Ovary (tissue), 3 donors: ENCODE results near the gene OR11A1.

ENCODE experiments used
- EP300 ChIP-seq: sonication (generic); formaldehyde crosslinking; IDR thresholded peaks from one replicate; pipeline ENCODE4 v1.6.1; 2017; ENCODE audit warnings: antibody characterized with exemption
- TF ChIP-seq, protein P1 (sequence below), 3 donors: fragments of 450-650 bp in 2 of 3; fragments of 200-600 bp in 1 of 3; IDR thresholded peaks; one replicate each; pipeline versions ENCODE4 v1.5.1 to v1.8.0; 2016 to 2022; ENCODE audit warnings: antibody characterized with exemption in 3 of 3, mild to moderate bottlenecking in 1 of 3
- donor health status: DM: no; HTN: no; CAD: no.

DNA sequence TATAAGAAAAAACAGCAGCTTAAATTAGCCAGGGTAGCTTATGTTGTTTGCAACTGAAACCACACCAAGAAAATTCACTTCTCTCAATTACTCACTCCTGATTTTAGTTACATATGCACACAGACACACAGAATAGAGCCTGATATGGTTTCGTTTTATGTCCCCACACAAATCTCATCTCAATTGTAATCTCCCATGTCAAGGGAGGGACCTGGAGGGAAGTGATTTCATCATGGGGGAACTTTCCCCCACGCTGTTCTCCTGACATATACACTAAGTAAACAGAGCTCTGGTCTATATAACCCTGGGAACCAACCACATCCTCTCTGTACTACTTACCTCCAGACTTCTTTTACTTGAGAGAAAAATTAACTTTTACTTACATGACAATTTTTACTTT, 32.3 kb downstream of the OR11A1 start:
- no peak for TF ChIP-seq EP300
- TF ChIP-seq, protein P1, sequence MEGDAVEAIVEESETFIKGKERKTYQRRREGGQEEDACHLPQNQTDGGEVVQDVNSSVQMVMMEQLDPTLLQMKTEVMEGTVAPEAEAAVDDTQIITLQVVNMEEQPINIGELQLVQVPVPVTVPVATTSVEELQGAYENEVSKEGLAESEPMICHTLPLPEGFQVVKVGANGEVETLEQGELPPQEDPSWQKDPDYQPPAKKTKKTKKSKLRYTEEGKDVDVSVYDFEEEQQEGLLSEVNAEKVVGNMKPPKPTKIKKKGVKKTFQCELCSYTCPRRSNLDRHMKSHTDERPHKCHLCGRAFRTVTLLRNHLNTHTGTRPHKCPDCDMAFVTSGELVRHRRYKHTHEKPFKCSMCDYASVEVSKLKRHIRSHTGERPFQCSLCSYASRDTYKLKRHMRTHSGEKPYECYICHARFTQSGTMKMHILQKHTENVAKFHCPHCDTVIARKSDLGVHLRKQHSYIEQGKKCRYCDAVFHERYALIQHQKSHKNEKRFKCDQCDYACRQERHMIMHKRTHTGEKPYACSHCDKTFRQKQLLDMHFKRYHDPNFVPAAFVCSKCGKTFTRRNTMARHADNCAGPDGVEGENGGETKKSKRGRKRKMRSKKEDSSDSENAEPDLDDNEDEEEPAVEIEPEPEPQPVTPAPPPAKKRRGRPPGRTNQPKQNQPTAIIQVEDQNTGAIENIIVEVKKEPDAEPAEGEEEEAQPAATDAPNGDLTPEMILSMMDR (IDR thresholded peaks at IDR 0.05), result no peak
